ENCODE measurements around the gene ACTRT2.

- TF ChIP-seq EZH2 (IDR thresholded peaks at IDR 0.05; ENCODE audit: borderline replicate concordance, low read depth, low read length, poor library complexity, severe bottlenecking) = no peak
- TF ChIP-seq, protein P1, sequence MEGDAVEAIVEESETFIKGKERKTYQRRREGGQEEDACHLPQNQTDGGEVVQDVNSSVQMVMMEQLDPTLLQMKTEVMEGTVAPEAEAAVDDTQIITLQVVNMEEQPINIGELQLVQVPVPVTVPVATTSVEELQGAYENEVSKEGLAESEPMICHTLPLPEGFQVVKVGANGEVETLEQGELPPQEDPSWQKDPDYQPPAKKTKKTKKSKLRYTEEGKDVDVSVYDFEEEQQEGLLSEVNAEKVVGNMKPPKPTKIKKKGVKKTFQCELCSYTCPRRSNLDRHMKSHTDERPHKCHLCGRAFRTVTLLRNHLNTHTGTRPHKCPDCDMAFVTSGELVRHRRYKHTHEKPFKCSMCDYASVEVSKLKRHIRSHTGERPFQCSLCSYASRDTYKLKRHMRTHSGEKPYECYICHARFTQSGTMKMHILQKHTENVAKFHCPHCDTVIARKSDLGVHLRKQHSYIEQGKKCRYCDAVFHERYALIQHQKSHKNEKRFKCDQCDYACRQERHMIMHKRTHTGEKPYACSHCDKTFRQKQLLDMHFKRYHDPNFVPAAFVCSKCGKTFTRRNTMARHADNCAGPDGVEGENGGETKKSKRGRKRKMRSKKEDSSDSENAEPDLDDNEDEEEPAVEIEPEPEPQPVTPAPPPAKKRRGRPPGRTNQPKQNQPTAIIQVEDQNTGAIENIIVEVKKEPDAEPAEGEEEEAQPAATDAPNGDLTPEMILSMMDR (conservative IDR thresholded peaks at IDR 0.05; ENCODE audit: low read depth, low read length) = no peak
These were observed 6.6 kb upstream of the ACTRT2 start for GRCh38 chr1:3014443-3015268.
